IMR-90 (cell line): ENCODE data around the gene CYB561D1. TPM values are rescaled to one million over a fixed set of nuclear protein-coding genes. Genes with fewer than 3 reads are reported as not detected.
A peak's percentile ranks its signal among the peaks of the same experiment; 100 is the strongest.

ENCODE experiments used
- ATAC-seq: fragments of 200-7000 bp; cut with Tn5 transposase; 2 replicates; pipeline ENCODE4 v1.9.1; 2020; ENCODE audit warnings: low read depth, mild to moderate bottlenecking, moderate library complexity
- BruUV-seq: library from RNA; stranded (reverse); fragments of 400-500 nt; replicated peaks from 2 replicates; lab custom pipeline; 2021; lab: Mats Ljungman, UMichigan
- CTCF ChIA-PET: fragments of 300-600 bp; formaldehyde crosslinking; extraction: SDS; loops from one replicate; lab custom pipeline; 2021; ENCODE audit warnings: antibody characterized with exemption; lab: Yijun Ruan, JAX
- POLR2A ChIA-PET: fragments of 300-600 bp; sonication (Branson Sonifier 250); formaldehyde crosslinking; loops from one replicate; lab custom pipeline; 2022; ENCODE audit warnings: antibody characterized with exemption; ENCODE audit not compliant: unreplicated experiment; lab: Charles Lee
- DNase-seq: peaks from one replicate; pipeline ENCODE4 v3.0.0; 2013
- H2AFZ ChIP-seq: replicated peaks from 2 replicates; pipeline ENCODE3; 2013; ENCODE audit warnings: low read length, mild to moderate bottlenecking; ENCODE audit not compliant: poor library complexity
- H2AK5ac ChIP-seq: 2 replicates; pipeline ENCODE4 v1.6.1; 2013; ENCODE audit warnings: low read depth, low read length, inconsistent platforms
- H2AK9ac ChIP-seq: replicated peaks from 2 replicates; pipeline ENCODE3; 2013; ENCODE audit warnings: mild to moderate bottlenecking, low read depth, low read length, moderate library complexity; ENCODE audit not compliant: poor library complexity
- H2BK120ac ChIP-seq: 2 replicates; pipeline ENCODE4 v1.6.1; 2013; ENCODE audit warnings: low read depth, low read length, inconsistent platforms
- H2BK15ac ChIP-seq: 3 replicates; pipeline ENCODE4 v1.6.1; 2013; ENCODE audit warnings: low read depth, low read length, inconsistent platforms
- H2BK20ac ChIP-seq: 2 replicates; pipeline ENCODE4 v1.6.1; 2013; ENCODE audit warnings: low read depth, mild to moderate bottlenecking, inconsistent platforms, low read length, moderate library complexity
- H2BK5ac ChIP-seq: 2 replicates; pipeline ENCODE4 v1.6.1; 2013; ENCODE audit warnings: mild to moderate bottlenecking, low read depth, low read length, inconsistent platforms; ENCODE audit not compliant: poor library complexity, severe bottlenecking
- H3K14ac ChIP-seq: replicated peaks from 2 replicates; pipeline ENCODE4 v1.6.1; 2013; ENCODE audit warnings: low read depth, low read length, inconsistent platforms
- H3K18ac ChIP-seq: 2 replicates; pipeline ENCODE4 v1.6.1; 2013; ENCODE audit warnings: low read depth, low read length, control low read depth
- H3K23ac ChIP-seq: 2 replicates; pipeline ENCODE4 v1.6.1; 2013; ENCODE audit warnings: low read depth, low read length, inconsistent platforms
- H3K27ac ChIP-seq: 2 replicates; pipeline ENCODE4 v1.5.1; 2013; ENCODE audit warnings: mild to moderate bottlenecking, control low read depth, low read length; ENCODE audit not compliant: insufficient read depth
- H3K27me3 ChIP-seq: 2 replicates; pipeline ENCODE4 v1.6.1; 2013; ENCODE audit warnings: low read length; ENCODE audit not compliant: control insufficient read depth, insufficient read depth
- H3K36me3 ChIP-seq: 2 replicates; pipeline ENCODE4 v1.6.1; 2013; ENCODE audit warnings: low read length, mixed read lengths; ENCODE audit not compliant: control insufficient read depth, insufficient read depth
- H3K4ac ChIP-seq: 2 replicates; pipeline ENCODE4 v1.6.1; 2013; ENCODE audit warnings: low read depth, low read length, inconsistent platforms
- H3K4me1 ChIP-seq: 2 replicates; pipeline ENCODE4 v1.6.1; 2013; ENCODE audit warnings: low read length, mixed read lengths; ENCODE audit not compliant: control insufficient read depth, insufficient read depth
- H3K4me2 ChIP-seq: 2 replicates; pipeline ENCODE4 v1.6.1; 2013; ENCODE audit warnings: low read depth, mild to moderate bottlenecking, control low read depth, low read length, moderate library complexity
- H3K4me3 ChIP-seq: 2 replicates; pipeline ENCODE4 v1.5.1; 2013; ENCODE audit warnings: low read depth, mild to moderate bottlenecking, control low read depth, low read length, moderate library complexity; ENCODE audit not compliant: insufficient read depth
- H3K56ac ChIP-seq: 2 replicates; pipeline ENCODE4 v1.6.1; 2013; ENCODE audit warnings: low read length, inconsistent platforms; ENCODE audit not compliant: insufficient read depth; ENCODE audit errors: extremely low read depth
- H3K79me1 ChIP-seq, 2 experiments: 2 replicates each; pipeline ENCODE4 v1.6.1; 2013; ENCODE audit warnings: low read length in 2 of 2, inconsistent platforms in 1 of 2, low read depth in 1 of 2
- H3K9ac ChIP-seq: 2 replicates; pipeline ENCODE4 v1.6.1; 2013; ENCODE audit warnings: low read depth, low read length, control low read depth
- H3K9me1 ChIP-seq: 2 replicates; pipeline ENCODE4 v1.6.1; 2013; ENCODE audit warnings: low read length, inconsistent platforms; ENCODE audit not compliant: insufficient read depth
- H3K9me3 ChIP-seq: 2 replicates; pipeline ENCODE4 v1.6.1; 2013; ENCODE audit warnings: low read length; ENCODE audit not compliant: control insufficient read depth, insufficient read depth
- H4K20me1 ChIP-seq: 2 replicates; pipeline ENCODE4 v1.6.1; 2013; ENCODE audit warnings: low read length, inconsistent platforms; ENCODE audit not compliant: insufficient read depth
- H4K5ac ChIP-seq: 2 replicates; pipeline ENCODE4 v1.6.1; 2013; ENCODE audit warnings: mild to moderate bottlenecking, low read depth, low read length, control low read depth
- H4K8ac ChIP-seq, 2 experiments: 2 replicates each; pipeline ENCODE4 v1.6.1; 2013; ENCODE audit warnings: low read depth in 2 of 2, low read length in 2 of 2, control low read depth in 1 of 2, inconsistent platforms in 1 of 2
- H4K91ac ChIP-seq: 2 replicates; pipeline ENCODE4 v1.6.1; 2013; ENCODE audit warnings: low read depth, low read length, inconsistent platforms; ENCODE audit not compliant: insufficient read depth
- NFE2L2 ChIP-seq: fragments of 150-350 bp; IDR thresholded peaks from 2 replicates; pipeline ENCODE4 v1.6.1; 2016; ENCODE audit warnings: low read depth, mild to moderate bottlenecking, low read length
- WGBS, 2 experiments: methylation state at CpG; one replicate each; pipeline versions ENCODE4 v1.1.5 to v1.1.7; 2013; ENCODE audit warnings: missing lambda C conversion rate in 2 of 2; ENCODE audit not compliant: insufficient read length in 1 of 2; ENCODE audit errors: extremely low coverage in 2 of 2; 5-methylcytosine and 5-hydroxymethylcytosine counted together
- dilution Hi-C: fragments of 300-500 bp; cut with HindIII; formaldehyde crosslinking; loops from one replicate; pipeline ENCODE4 v1.14.3; 2018; ENCODE audit warnings: low sequenced_read_pairs; ENCODE audit not compliant: unreplicated experiment
- in situ Hi-C: fragments of 300-500 bp; cut with MboI; formaldehyde crosslinking; loops from 3 replicates; pipeline ENCODE4 v1.14.3; 2019; ENCODE audit warnings: low sequenced_read_pairs, inconsistent platforms, mixed read lengths
- intact Hi-C: fragments of 100-400 bp; cut with micrococcal nuclease; formaldehyde crosslinking; loops from 2 replicates; pipeline ENCODE4 v1.10.0; 2022
- polyA plus RNA-seq, 3 experiments: library from polyadenylated mRNA; depleted of rRNA; stranded (reverse); fragments of >200 nt; gene quantifications; 2 replicates each; pipeline ENCODE4 v1.2.3, GENCODE V29; 2012; ENCODE audit warnings: low replicate concordance in 1 of 3
- total RNA-seq: library from RNA; depleted of rRNA; stranded (reverse); fragments of >200 nt; gene quantifications from 2 replicates; pipeline ENCODE4 v1.2.3, GENCODE V29; 2012

CYB561D1 gene
- total and polyA plus RNA-seq, 2 of the 4 experiments (the other 2 are of a cell fraction) = 5.7 to 8.1 TPM

DNA sequence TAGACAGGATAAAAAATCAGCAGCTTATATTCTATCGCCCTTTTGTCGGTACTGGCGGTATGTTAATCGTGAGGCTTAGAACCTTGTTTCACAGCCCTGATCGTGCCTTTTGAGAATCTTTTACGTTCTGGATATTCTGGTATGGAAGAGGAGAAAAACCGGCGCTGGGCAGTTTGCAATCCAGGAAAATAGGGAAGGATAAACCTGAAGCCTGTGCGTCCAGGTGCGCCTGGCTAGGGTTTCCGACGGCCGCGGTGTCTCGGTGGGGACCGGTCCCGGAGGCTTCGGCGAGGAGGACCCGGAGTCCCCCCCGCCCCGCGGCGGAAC lies 27.8 kb upstream of the CYB561D1 start:
- H2BK120ac ChIP-seq = no peak overlapping the region
- no peak overlapping the region for H3K9ac ChIP-seq
- no peaks in the 10 kb centered on the region for H3K9me3 ChIP-seq
- H3K79me1 ChIP-seq = no peaks in the 10 kb centered on the region
- peaks cover 66% of the 10 kb centered on the region for H3K27me3 ChIP-seq
- no peak for TF ChIP-seq NFE2L2
- CTCF ChIA-PET = interaction anchor here (0.5 kb wide), 1 partner anchor 84 kb away, joined by 4 read pairs; no protein-coding TSS in a partner anchor
- H4K5ac ChIP-seq = no peak overlapping the region
- in situ Hi-C loops = no loop called here
- no peaks in the 10 kb centered on the region for H3K36me3 ChIP-seq
- no peak overlapping the region for H3K18ac ChIP-seq
- no peak overlapping the region for H3K27ac ChIP-seq
- ATAC-seq = no peak
- no peak overlapping the region for H2AK5ac ChIP-seq
- H3K9me1 ChIP-seq = no peaks in the 10 kb centered on the region
- intact Hi-C loops = no loop called here
- BruUV-seq = no TSS peak
- no peak overlapping the region for H2AK9ac ChIP-seq
- H3K4ac ChIP-seq = no peak overlapping the region
- H4K91ac ChIP-seq = no peak overlapping the region
- no peaks in the 10 kb centered on the region for H3K4me1 ChIP-seq
- H3K14ac ChIP-seq = no peak overlapping the region
- 0% methylated on average over 3 of the region's 24 CpGs; no CpG with 5 or more reads in 1 of the 2 experiments for WGBS, 2 experiments
- H2BK15ac ChIP-seq = no peak overlapping the region
- DNase-seq = no peak
- peak overlapping the region; percentile 55 for H3K4me2 ChIP-seq
- no peaks in the 10 kb centered on the region for H4K20me1 ChIP-seq
- peak overlapping the region; percentile 88 for H2AFZ ChIP-seq
- peak overlapping the region; percentile 57 for H3K4me3 ChIP-seq
- no peak overlapping the region; the same call in 1 of the 2 replicates for H3K23ac ChIP-seq
- no peak overlapping the region for H2BK20ac ChIP-seq
- dilution Hi-C loops = no loop called here
- peak overlapping the region in 1 of 2 experiments; percentile 21; a peak in 2 of 4 replicates for H4K8ac ChIP-seq
- H3K56ac ChIP-seq = no peak overlapping the region
- POLR2A ChIA-PET = no interaction called here
- H2BK5ac ChIP-seq = no peak overlapping the region
